Measurements from ENCODE around the gene STAMBP. TPM values are rescaled to one million over a fixed set of nuclear protein-coding genes. Genes with fewer than 3 reads are reported as not detected.

STAMBP gene
- total and polyA plus RNA-seq, 2 donors (not counting 3 experiments of a cell fraction or from before 2014, with no cell fraction given), result 18.0 to 21.3 TPM

DNA sequence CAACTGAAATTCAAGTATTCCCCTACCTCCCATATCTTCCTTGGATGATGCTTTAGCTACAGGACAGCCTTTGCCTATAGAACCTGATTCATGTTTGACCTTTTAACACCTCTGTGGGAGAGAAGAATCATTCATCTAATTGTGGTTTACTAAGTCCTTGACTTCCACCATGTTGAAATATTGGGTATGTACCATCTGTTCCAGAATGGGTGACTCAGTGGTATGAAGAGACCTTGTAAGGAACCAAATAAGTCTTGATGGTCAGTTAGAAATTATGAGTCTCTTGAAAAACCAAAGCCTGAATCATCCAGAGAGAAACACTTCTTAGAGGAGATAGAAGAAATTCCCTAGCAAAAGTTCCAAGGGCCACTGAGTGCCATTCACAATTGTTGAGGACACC lies 27.5 kb downstream of the STAMBP start:
- FAIRE-seq (no peak), DNase-seq (ENCODE audit: low read depth, low spot score) (no peak)
- BruUV-seq (replicated peaks), result no TSS peak
- H3K4me2 ChIP-seq (ENCODE audit: insufficient read depth, low read length), result no peak overlapping the region
- H3K27ac ChIP-seq (ENCODE audit: insufficient read depth, low read depth, low read length), result no peak overlapping the region
- ChIA-PET POLR2A (no interaction called here), CTCF (no interaction called here)
- H3K9ac ChIP-seq (replicated peaks; ENCODE audit: extremely low read depth, insufficient read depth, low read length), result no peak overlapping the region
- peaks cover 13% of the 10 kb centered on the region for H3K4me1 ChIP-seq (ENCODE audit: control insufficient read depth, extremely low read depth, insufficient read depth, low read length)
- peaks cover 0 to 10% of the 10 kb centered on the region in 2 experiments for H3K36me3 ChIP-seq (ENCODE audit: control insufficient read depth in 2 of 2, extremely low read depth in 1 of 2, insufficient read depth in 2 of 2, low read length in 2 of 2)
- no peaks in the 10 kb centered on the region for H3K9me1 ChIP-seq (replicated peaks; ENCODE audit: control insufficient read depth, extremely low read depth, insufficient read depth, low read length)
- H4K20me1 ChIP-seq (replicated peaks; ENCODE audit: control insufficient read depth, extremely low read depth, insufficient read depth, low read length), result no peaks in the 10 kb centered on the region
- no peaks in the 10 kb centered on the region for H3K9me3 ChIP-seq (replicated peaks; ENCODE audit: control insufficient read depth, insufficient read depth, low read length)
- dilution Hi-C loops (cut with MboI; ENCODE audit: extremely low pct_ligation_motif_present, low sequenced_read_pairs), result no loop called here
- intact Hi-C loops (cut with micrococcal nuclease), result no loop called here
- no peak for TF ChIP-seq GATA2 (IDR thresholded peaks at IDR 0.05; ENCODE audit: insufficient read depth, insufficient read length, low read depth, low read length)
- TF ChIP-seq EZH2 (IDR thresholded peaks at IDR 0.05; ENCODE audit: borderline replicate concordance, low read depth, low read length, severe bottlenecking), result no peak
- TF ChIP-seq POLR2AphosphoS5 (IDR thresholded peaks at IDR 0.05; ENCODE audit: insufficient read depth, low read depth, low read length), result no peak
- no peak for TF ChIP-seq FOS (IDR thresholded peaks at IDR 0.05; ENCODE audit: borderline replicate concordance, insufficient read depth, low read length)
- no peak for TF ChIP-seq POLR2A (IDR thresholded peaks at IDR 0.05; ENCODE audit: low read depth, low read length)
- TF ChIP-seq MYC (IDR thresholded peaks at IDR 0.05; ENCODE audit: low read depth, low read length), result no peak
- TF ChIP-seq CTCF (IDR thresholded peaks at IDR 0.05; ENCODE audit: extremely low read depth in 1 of 2, insufficient read depth in 1 of 2, low read depth in 1 of 2, low read length in 2 of 2), result no peak
- no peak for TF ChIP-seq MAX (IDR thresholded peaks at IDR 0.05; ENCODE audit: insufficient read depth, insufficient read length)
- TF ChIP-seq JUN (IDR thresholded peaks at IDR 0.05; ENCODE audit: borderline replicate concordance, insufficient read depth, insufficient read length, low read depth), result no peak
- no peak overlapping the region for H2AFZ ChIP-seq (ENCODE audit: low read depth, low read length)
- H3K79me2 ChIP-seq (ENCODE audit: control insufficient read depth, insufficient read depth, low read length), result no peaks in the 10 kb centered on the region
- no peak overlapping the region for H3K4me3 ChIP-seq (replicated peaks in 1 of 3; ENCODE audit: insufficient read depth in 1 of 3, low read depth in 1 of 3, low read length in 3 of 3)
- H3K27me3 ChIP-seq (ENCODE audit: control insufficient read depth in 2 of 2, insufficient read depth in 2 of 2, low read length in 2 of 2), result no peaks in the 10 kb centered on the region
